Hematopoietic multipotent progenitor cell treated with erythropoietin and hydrocortisone succinate and interleukin-3 and kit ligand, for 8 days (in vitro differentiated cells): ENCODE data around the gene CES4A.
A peak's percentile ranks its signal among the peaks of the same experiment; 100 is the strongest.
"Not testable (repeated sequence)": the region's sequence is repeated elsewhere in the genome, so short reads cannot be mapped to it uniquely, and the experiment has no call there.

Source experiments
- DNase-seq: peaks from one replicate; pipeline ENCODE4 v3.0.0-alpha.2; 2015

The CES4A gene

DNA sequence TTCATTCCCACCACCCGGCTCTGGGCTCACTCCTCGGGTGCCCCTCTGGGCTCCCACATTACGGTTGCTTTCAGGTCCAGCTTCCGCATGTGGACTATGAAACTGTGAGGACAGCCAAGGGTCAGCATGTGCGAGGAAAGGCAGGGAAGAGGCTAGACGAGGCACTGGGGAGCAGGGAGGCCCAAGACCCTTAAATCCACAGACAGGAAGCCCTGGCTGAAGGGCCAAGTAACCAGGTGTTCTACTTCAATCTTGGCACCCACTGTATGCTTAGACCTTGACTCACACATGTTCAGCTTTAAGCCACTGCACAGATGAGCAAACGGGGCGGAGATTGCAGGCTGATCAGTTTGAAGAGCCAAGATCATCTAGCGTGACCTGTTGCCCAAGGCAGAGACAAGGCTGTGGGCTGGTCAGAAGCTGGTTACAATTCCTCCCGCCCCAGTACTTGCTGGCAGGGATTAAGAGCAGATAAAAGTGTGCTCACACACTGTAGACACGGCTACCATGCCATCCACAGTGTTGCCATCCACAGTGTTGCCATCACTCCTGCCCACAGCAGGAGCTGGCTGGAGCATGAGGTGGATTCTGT lies at the start of gene CES4A:
TSS of gene CES4A (plus strand) at position 393 of the 592 bp plus-strand sequence. CDS start at position 577, 184 bp downstream.
- no peak for DNase-seq

DNA sequence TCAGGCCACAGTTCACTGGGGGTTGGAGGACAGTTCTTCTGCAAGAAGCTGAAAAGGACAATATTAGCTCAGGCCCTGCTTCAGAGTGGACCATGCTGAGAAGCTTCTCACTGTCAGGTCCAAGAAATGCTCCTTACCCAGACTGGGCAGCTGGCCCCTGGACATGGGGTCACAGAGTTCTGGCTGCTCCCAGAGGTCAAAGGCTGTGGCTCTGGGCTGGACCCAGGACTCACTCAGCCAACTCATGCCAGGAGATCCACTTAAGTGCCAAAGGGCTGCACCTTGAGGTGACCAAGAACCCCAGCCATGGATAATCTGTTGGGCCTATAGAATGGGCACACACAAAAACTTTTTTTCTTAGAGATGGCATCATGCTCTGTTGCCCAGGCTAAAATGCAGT lies 49.0 kb upstream of the CES4A start:
- no peak for DNase-seq

DNA sequence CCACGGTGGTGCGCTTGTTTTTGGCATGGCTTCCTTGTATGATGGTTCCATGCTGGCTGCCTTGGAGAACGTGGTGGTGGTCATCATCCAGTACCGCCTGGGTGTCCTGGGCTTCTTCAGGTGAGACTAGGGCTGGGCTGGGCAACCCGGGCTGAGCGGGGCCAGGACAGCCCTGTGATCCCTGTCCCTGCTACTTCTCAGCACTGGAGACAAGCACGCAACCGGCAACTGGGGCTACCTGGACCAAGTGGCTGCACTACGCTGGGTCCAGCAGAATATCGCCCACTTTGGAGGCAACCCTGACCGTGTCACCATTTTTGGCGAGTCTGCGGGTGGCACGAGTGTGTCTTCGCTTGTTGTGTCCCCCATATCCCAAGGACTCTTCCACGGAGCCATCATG lies 48.2 kb upstream of the CES4A start:
- DNase-seq = no peak

- DNase-seq = no peak
Observed at GRCh38 chr16:66942981-66943380, 45.4 kb upstream of the CES4A start.

GRCh38 chr16:66943426-66944053 lies 44.8 kb upstream of the CES4A start:
- DNase-seq = no peak

DNA sequence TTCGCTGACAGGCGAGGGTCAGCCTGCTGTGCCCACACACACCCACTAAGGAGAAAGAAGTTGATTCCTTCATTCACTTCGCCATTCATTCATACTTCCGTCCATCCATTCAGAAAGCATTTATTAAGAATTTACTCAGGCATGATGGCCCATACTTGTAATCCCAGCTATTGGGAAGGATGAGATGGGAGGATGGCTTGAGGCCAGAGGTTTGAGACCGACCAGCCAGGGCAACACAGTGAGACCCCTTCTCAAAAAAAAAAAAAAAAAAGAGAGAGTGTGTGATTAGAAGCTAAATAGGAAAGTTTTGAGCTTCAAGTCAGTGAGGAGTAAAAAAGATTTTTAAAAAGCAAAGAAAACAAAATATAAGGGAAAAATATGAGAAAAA lies 44.3 kb upstream of the CES4A start:
- DNase-seq = no peak

DNA sequence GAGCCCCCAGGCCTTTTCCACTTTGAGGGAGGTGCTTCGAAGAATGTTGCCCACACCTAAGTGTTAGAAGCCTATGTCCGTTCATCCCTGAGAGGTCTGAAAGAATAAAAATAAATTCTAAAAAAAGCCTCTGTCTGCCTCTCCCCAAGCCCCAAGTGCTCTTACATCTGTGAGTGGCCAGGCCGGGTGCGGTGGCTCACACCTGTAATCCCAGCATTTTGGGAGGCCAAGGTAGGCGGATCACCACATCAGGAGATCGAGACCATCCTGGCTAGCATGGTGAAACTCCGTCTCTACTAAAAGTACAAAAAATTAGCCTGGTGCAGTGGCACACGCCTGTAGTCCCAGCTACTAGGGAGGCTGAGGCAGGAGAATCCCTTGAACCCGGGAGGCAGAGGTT lies 43.4 kb upstream of the CES4A start:
- DNase-seq = not testable (repeated sequence)

DNA sequence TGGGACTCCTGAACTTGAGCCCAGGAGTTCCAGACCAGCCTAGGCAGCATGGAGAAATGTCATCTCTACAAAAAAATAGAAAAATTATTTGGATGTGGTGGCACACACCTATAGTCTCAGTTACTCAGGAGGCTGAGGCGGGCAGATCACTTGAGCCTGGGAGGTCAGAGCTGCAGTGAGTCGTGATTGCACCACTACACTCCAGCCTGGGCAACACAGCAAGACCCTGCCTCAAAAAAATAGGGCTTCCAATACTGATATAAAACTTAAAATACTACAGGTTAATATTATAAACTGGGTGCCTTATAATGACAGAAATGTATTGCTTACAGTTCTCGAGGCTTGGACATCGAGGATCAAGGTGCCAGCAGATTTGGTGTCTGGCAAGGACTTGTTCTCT lies 42.5 kb upstream of the CES4A start:
- DNase-seq = no peak

GRCh38 chr16:66946541-66946940 lies 41.8 kb upstream of the CES4A start:
- DNase-seq = no peak

GRCh38 chr16:66946974-66947301 lies 41.5 kb upstream of the CES4A start:
- no peak for DNase-seq

DNA sequence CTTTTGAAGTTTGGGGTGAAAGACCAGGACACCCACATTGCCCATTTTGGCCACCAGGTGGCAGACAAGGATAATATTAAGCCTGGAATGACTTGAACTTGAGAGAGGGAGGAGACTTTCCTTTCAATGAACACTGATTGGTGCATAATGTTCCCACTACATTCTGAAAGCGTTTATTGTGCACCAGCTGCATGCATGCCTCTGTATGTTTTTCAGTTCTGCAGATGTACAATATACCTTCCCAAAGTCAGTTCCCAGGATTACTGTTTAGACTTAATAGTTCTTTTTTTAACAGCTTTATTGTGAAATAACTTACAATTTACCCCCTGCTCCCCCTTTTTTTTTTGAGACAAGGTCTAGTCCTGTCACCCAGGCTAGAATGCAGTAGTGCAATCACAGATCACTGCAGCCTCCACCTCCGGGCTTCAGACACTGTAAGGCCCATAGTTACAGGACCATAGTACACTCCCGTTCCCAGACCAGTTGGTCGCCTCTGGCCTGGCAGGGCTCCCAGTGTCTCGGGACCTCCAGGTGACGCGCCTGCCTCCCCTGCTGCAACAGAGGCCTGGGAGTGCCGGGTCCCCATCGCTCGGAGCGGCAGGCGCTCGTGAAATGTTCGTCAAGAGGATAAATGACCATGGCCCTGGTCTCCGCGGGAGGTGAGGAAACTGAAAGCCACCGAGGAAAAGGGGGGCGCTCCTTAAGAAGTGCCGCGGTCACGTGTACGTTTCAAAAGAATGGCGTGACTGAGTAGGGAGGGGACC lies 40.9 kb upstream of the CES4A start:
- peak; percentile 93 for DNase-seq

- no peak for DNase-seq
Observed at GRCh38 chr16:66948134-66948836, 40.1 kb upstream of the CES4A start.

DNA sequence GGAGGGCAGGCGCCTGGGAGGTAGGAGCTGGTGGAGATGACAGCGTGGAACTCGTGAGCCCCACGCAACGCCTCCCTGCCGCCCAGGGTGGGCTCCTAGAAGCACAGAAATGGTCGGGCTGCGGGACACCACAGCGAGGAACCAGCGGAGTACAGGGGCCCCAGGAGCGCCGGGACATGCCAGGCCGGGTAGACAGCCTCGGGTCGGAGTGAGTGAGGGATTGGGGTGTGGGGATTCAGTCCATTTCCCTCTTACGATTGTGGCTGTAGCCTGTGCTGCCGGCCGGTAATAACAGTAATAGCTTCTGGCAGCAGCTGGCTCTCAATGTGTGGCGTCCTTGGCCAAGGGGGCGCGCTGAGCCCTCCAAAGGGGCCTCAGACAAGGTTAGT lies 39.6 kb upstream of the CES4A start:
- no peak for DNase-seq

DNA sequence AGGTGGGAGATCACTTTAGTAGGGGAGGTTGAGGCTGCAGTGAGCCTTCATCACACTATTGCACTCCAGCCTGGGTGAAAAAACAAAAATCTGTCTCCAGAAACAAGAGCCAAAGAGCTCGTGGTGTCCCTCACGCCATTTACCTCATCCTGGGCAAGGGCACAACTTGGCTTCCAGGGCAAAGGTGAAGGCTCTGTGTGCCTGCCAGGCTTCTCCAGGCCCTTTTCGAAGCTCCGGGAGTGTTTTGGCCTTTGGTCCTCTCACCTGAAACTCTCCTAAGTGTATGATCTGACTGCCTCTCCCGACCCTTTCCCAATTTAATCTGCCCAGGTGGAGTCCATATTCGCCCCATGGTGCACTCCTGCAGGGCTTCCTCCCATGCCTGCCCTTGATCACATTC lies 38.9 kb upstream of the CES4A start:
- DNase-seq = no peak

GRCh38 chr16:66950437-66950836 lies 38.0 kb upstream of the CES4A start:
- DNase-seq = no peak

- no peak for DNase-seq
Observed at GRCh38 chr16:66950971-66951790, 37.2 kb upstream of the CES4A start.

DNA sequence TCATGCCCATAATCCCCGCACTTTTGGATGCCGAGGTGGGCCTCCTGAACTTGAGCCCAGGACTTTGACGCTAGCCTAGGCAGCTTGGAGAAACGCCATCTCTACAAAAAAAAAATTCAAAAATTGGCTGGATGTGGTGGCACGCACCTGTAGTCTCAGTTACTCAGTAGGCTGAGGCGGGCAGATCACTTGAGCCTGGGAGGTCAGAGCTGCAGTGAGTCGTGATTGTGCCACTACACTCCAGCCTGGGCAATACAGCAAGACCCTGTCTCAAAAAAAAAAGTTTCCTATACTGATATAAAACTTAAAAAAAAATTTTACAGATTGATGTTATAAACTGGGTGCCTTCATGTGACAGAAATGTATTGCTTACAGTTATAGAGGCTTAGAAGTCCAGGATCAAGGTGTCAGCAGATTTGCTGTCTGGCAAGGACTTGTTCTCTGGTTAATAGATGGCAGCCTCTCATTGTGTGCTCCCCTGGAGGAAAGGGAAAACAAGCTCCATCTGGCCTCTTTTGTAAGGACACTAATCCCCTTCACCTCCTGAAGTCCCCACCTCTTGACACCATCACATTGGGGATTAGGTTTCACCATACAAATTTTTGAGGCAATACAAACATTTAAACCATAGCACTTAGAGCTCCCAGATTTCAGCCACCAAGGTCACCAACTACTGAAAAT lies 35.8 kb upstream of the CES4A start:
- no peak for DNase-seq

DNA sequence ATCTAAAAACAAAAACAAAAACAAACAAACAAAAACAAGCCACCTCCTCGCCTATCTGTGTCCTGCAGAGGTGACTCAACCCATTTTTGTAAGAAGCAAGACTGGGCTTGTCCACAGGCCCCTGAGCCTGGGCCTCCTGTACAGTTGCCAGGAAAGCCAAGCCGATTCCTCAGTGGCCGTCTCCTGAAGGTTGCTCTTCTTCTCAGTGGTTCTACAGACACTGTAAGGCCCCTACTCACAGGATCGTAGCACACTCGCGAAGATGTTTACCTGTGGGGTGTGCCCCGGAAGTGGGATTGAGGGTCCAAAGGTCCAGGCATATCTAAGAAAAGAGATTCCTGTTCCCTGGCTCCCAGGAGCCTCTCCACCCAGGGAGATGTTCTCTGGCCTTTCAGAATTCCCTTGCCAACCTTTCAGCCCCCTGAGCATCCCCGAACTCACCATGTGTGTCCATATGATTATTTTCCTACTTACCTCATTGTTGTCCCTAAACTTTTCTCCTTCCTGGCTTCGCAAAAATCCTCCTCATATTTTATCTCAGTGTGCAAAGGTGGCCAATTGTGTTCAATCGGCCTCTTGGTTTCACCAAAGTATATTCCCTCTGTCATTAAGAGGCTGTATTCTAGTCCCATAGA lies 34.8 kb upstream of the CES4A start:
- DNase-seq = no peak

GRCh38 chr16:66954097-66954659 lies 34.2 kb upstream of the CES4A start:
- peak; percentile 86 for DNase-seq

DNA sequence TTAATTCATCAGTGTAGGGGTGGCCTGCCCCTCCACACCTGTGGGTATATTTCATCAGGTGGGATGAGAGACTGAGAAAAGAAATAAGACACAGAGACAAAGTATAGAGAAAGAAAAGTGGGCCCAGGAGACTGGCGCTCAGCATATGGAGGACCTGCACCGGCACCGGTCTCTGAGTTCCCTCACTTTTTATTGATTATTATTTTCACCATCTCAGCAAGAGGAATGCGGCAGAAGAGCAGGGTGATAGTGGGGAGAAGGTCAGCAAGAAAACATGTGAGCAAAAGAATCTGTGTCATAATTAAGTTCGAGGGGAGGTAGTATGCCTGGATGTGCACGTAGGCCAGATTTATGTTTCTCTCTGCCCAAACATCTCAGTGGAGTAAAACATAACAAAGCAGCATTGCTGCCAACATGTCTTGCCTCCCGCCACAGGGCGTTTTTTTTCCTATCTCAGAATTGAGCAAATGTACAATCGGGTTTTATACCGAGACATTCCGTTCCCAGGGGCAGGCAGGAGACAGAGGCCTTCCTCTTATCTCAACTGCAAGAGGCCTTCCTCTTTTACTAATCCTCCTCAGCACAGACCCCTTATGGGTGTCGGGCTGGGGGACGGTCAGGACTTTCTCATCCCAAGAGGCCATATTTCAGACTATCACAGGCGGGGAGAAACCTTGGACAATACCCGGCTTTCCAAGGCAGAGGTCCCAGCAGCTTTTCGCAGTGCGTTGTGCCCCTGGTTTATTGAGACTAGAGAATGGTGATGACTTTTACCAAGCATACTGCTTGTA lies 32.8 kb upstream of the CES4A start:
- DNase-seq = not testable (repeated sequence)

DNA sequence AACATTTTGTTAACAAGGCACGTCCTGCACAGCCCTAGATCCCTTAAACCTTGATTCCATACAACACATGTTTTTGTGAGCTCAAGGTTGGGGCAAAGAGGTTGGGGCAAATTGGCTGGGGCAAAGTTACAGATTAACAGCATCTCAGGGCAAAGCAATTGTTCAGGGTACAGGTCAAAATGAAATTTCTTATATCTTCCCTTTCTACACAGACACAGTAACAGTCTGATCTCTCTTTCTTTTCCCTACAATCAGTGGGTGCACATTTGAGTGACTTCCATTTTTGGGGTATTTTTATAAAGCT lies 32.3 kb upstream of the CES4A start:
- DNase-seq = not testable (repeated sequence)
